ENCODE measurements around the gene DNAH11. TPM values are rescaled to one million over a fixed set of nuclear protein-coding genes. Genes with fewer than 3 reads are reported as not detected.

Gene DNAH11
- polyA plus RNA-seq, 4 donors, result 0.24 to 0.33 TPM; not detected in 2

DNA sequence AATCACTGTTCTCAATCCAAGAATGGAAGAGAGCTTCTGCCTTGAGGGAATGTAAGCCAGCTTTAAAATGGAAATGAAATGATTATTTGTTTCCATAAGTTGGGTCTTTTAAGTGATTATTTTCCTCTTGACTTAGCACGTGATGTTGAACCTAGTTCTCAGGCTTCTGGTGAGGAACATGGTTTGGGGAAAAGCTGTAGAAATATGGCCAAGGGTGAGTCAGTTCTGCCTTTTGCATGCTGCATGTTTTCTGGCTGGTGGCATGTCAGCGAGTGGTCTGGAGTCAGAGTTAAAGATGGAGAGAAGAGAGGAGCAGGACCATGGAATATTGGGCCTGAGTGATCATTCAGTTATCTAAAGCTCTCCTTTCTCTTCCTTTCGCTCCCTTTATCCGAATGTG lies 54.0 kb downstream of the DNAH11 start:
- no peak overlapping the region for H3K4me3 ChIP-seq (ENCODE audit: low read depth in 1 of 3, low read length in 3 of 3)
- no peaks in the 10 kb centered on the region for H3K36me3 ChIP-seq (ENCODE audit: control insufficient read depth in 3 of 3, insufficient read depth in 2 of 3, low read depth in 1 of 3, low read length in 3 of 3)
- no peaks in the 10 kb centered on the region for H3K4me1 ChIP-seq (ENCODE audit: control insufficient read depth in 3 of 3, insufficient read depth in 2 of 3, low read depth in 1 of 3, low read length in 2 of 3)
- H3K9me3 ChIP-seq (ENCODE audit: control insufficient read depth in 2 of 2, insufficient read depth in 1 of 2, low read depth in 1 of 2, low read length in 1 of 2), result no peaks in the 10 kb centered on the region
- no peaks in the 10 kb centered on the region for H3K27me3 ChIP-seq (ENCODE audit: control insufficient read depth in 3 of 3, insufficient read depth in 3 of 3, low read length in 3 of 3)
- 80 to 86% (median 83%) methylated on average over 4 of the region's 4 CpGs for WGBS, 3 donors
- no peak overlapping the region for H3K27ac ChIP-seq (ENCODE audit: low read depth in 1 of 3, low read length in 2 of 3)
- DNase-seq (no peak), FAIRE-seq (no peak)

DNA sequence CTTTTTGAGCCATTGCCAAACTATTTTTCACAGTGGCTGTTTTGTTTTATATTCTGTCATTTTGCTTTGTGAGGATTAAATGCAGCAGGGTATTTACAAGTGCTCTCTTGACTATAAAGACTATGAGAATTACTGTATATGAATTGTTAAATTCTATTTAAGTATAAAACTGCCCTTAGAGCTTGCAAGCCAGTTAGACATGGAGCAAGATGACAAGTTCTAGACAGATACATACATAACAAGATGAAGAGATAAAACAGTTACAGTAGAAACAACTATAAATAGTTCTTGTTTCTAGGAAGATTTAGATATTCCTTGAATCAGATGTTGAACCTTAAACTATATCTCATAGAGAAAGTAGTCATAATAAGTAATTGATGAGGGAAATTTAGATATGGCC lies 60.6 kb downstream of the DNAH11 start:
- Histone ChIP-seq H3K4me1 (ENCODE audit: control insufficient read depth in 3 of 3, insufficient read depth in 2 of 3, low read depth in 1 of 3, low read length in 2 of 3) (no peaks in the 10 kb centered on the region), H3K9me3 (ENCODE audit: control insufficient read depth in 2 of 2, insufficient read depth in 1 of 2, low read depth in 1 of 2, low read length in 1 of 2) (no peaks in the 10 kb centered on the region), H3K27me3 (ENCODE audit: control insufficient read depth in 3 of 3, insufficient read depth in 3 of 3, low read length in 3 of 3) (no peaks in the 10 kb centered on the region), H3K4me3 (ENCODE audit: low read depth in 1 of 3, low read length in 3 of 3) (no peak overlapping the region), H3K36me3 (ENCODE audit: control insufficient read depth in 3 of 3, insufficient read depth in 2 of 3, low read depth in 1 of 3, low read length in 3 of 3) (no peaks in the 10 kb centered on the region), H3K27ac (ENCODE audit: low read depth in 1 of 3, low read length in 2 of 3) (no peak overlapping the region)
- DNase-seq (no peak), FAIRE-seq (no peak)

- FAIRE-seq (no peak), DNase-seq (no peak)
- WGBS, 3 donors, result 73 to 83% (median 73%) methylated on average over 5 of the region's 5 CpGs
- H3K4me1 ChIP-seq (ENCODE audit: control insufficient read depth in 3 of 3, insufficient read depth in 2 of 3, low read depth in 1 of 3, low read length in 2 of 3), result no peaks in the 10 kb centered on the region
- H3K36me3 ChIP-seq (ENCODE audit: control insufficient read depth in 3 of 3, insufficient read depth in 2 of 3, low read depth in 1 of 3, low read length in 3 of 3), result no peaks in the 10 kb centered on the region
- H3K27ac ChIP-seq (ENCODE audit: low read depth in 1 of 3, low read length in 2 of 3), result no peak overlapping the region
- no peak overlapping the region for H3K4me3 ChIP-seq (ENCODE audit: low read depth in 1 of 3, low read length in 3 of 3)
- no peaks in the 10 kb centered on the region for H3K9me3 ChIP-seq (ENCODE audit: control insufficient read depth in 2 of 2, insufficient read depth in 1 of 2, low read depth in 1 of 2, low read length in 1 of 2)
- no peaks in the 10 kb centered on the region for H3K27me3 ChIP-seq (ENCODE audit: control insufficient read depth in 3 of 3, insufficient read depth in 3 of 3, low read length in 3 of 3)
These were observed 61.3 kb downstream of the DNAH11 start for GRCh38 chr7:21603972-21604749.

GRCh38 chr7:21605008-21605585 lies 62.3 kb downstream of the DNAH11 start:
- no peak overlapping the region for H3K4me3 ChIP-seq (ENCODE audit: low read depth in 1 of 3, low read length in 3 of 3)
- H3K27me3 ChIP-seq (ENCODE audit: control insufficient read depth in 3 of 3, insufficient read depth in 3 of 3, low read length in 3 of 3), result no peaks in the 10 kb centered on the region
- FAIRE-seq (no peak), DNase-seq (no peak)
- H3K9me3 ChIP-seq (ENCODE audit: control insufficient read depth in 2 of 2, insufficient read depth in 1 of 2, low read depth in 1 of 2, low read length in 1 of 2), result no peaks in the 10 kb centered on the region
- H3K36me3 ChIP-seq (ENCODE audit: control insufficient read depth in 3 of 3, insufficient read depth in 2 of 3, low read depth in 1 of 3, low read length in 3 of 3), result no peaks in the 10 kb centered on the region
- H3K4me1 ChIP-seq (ENCODE audit: control insufficient read depth in 3 of 3, insufficient read depth in 2 of 3, low read depth in 1 of 3, low read length in 2 of 3), result no peaks in the 10 kb centered on the region
- 65 to 76% (median 69%) methylated on average over 3 of the region's 3 CpGs for WGBS, 3 donors
- H3K27ac ChIP-seq (ENCODE audit: low read depth in 1 of 3, low read length in 2 of 3), result no peak overlapping the region

GRCh38 chr7:21608465-21608864 lies 65.6 kb downstream of the DNAH11 start:
- Histone ChIP-seq H3K4me1 (ENCODE audit: control insufficient read depth in 3 of 3, insufficient read depth in 2 of 3, low read depth in 1 of 3, low read length in 2 of 3) (no peaks in the 10 kb centered on the region), H3K27ac (ENCODE audit: low read depth in 1 of 3, low read length in 2 of 3) (no peak overlapping the region), H3K9me3 (ENCODE audit: control insufficient read depth in 2 of 2, insufficient read depth in 1 of 2, low read depth in 1 of 2, low read length in 1 of 2) (no peaks in the 10 kb centered on the region), H3K4me3 (ENCODE audit: low read depth in 1 of 3, low read length in 3 of 3) (no peak overlapping the region), H3K27me3 (ENCODE audit: control insufficient read depth in 3 of 3, insufficient read depth in 3 of 3, low read length in 3 of 3) (no peaks in the 10 kb centered on the region), H3K36me3 (ENCODE audit: control insufficient read depth in 3 of 3, insufficient read depth in 2 of 3, low read depth in 1 of 3, low read length in 3 of 3) (no peaks in the 10 kb centered on the region)
- FAIRE-seq (no peak), DNase-seq (no peak)
- WGBS, 3 donors, result 65 to 67% (median 67%) methylated on average over 3 of the region's 3 CpGs

- H3K4me3 ChIP-seq (ENCODE audit: low read depth in 1 of 3, low read length in 3 of 3), result no peak overlapping the region
- DNase-seq (peak; percentile 20 to 65), FAIRE-seq (no peak)
- H3K9me3 ChIP-seq (ENCODE audit: control insufficient read depth in 2 of 2, insufficient read depth in 1 of 2, low read depth in 1 of 2, low read length in 1 of 2), result no peaks in the 10 kb centered on the region
- H3K27me3 ChIP-seq (ENCODE audit: control insufficient read depth in 3 of 3, insufficient read depth in 3 of 3, low read length in 3 of 3), result no peaks in the 10 kb centered on the region
- 31 to 67% (median 45%) methylated on average over 4 of the region's 4 CpGs for WGBS, 3 donors
- no peaks in the 10 kb centered on the region for H3K4me1 ChIP-seq (ENCODE audit: control insufficient read depth in 3 of 3, insufficient read depth in 2 of 3, low read depth in 1 of 3, low read length in 2 of 3)
- H3K27ac ChIP-seq (ENCODE audit: low read depth in 1 of 3, low read length in 2 of 3), result no peak overlapping the region
- H3K36me3 ChIP-seq (ENCODE audit: control insufficient read depth in 3 of 3, insufficient read depth in 2 of 3, low read depth in 1 of 3, low read length in 3 of 3), result no peaks in the 10 kb centered on the region
These were observed 68.3 kb downstream of the DNAH11 start for GRCh38 chr7:21611129-21611528.

DNA sequence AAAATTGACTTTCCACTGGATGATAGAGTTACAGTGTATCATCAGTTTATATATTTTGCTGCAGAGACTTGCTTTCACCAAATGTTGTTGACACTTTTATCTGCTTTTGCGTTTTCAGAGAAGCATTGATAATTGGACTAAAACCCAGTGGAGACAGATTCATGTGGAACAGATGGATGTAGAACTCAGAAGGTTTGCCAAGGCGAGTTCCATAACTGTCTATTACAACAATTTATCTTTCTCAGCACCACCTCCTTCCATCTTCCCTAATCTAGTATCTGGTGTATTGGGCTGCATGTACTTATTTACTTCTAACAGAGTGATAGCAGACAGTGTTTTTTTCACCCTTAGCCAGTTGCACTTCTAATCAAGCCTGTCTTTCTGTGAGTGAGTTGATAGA lies 73.3 kb downstream of the DNAH11 start:
- Histone ChIP-seq H3K4me3 (ENCODE audit: low read depth in 1 of 3, low read length in 3 of 3) (no peak overlapping the region), H3K4me1 (ENCODE audit: control insufficient read depth in 3 of 3, insufficient read depth in 2 of 3, low read depth in 1 of 3, low read length in 2 of 3) (no peaks in the 10 kb centered on the region), H3K27me3 (ENCODE audit: control insufficient read depth in 3 of 3, insufficient read depth in 3 of 3, low read length in 3 of 3) (no peaks in the 10 kb centered on the region), H3K36me3 (ENCODE audit: control insufficient read depth in 3 of 3, insufficient read depth in 2 of 3, low read depth in 1 of 3, low read length in 3 of 3) (no peaks in the 10 kb centered on the region), H3K9me3 (ENCODE audit: control insufficient read depth in 2 of 2, insufficient read depth in 1 of 2, low read depth in 1 of 2, low read length in 1 of 2) (no peaks in the 10 kb centered on the region), H3K27ac (ENCODE audit: low read depth in 1 of 3, low read length in 2 of 3) (no peak overlapping the region)
- no peak for FAIRE-seq
- 58 to 63% (median 62%) methylated on average over 2 of the region's 2 CpGs for WGBS, 3 donors
- no peak for DNase-seq

DNA sequence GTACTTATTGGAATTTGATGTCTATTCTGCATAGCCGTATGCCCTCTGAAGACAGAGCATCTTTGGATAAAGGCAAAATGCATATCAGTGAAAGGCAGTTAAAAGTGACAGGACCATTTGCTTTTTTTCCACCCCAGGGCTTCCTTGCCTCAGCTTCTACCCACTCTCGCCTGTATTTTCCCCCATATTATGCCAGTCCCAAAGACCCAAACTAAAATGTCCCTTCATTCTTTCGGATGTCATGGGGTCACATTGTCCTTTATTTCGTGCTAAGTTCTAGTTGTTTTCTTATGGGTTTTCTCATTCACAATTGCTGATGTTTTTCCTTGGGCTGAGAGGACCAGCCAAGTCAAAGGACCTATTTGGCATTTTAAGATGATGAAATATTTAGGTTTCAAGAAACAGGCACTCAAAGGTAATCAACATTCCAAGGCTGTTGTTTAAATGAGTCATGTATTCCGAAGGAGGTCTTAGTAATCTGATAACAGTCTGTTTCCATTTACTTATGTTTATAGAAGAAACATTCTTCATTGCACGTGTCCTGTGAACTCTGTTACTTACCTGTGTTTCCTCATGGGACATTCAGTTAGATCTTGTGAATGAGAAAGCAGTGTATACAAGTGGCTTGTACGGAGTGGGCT lies 74.1 kb downstream of the DNAH11 start:
- H3K4me3 ChIP-seq (ENCODE audit: low read depth in 1 of 3, low read length in 3 of 3), result no peak overlapping the region
- no peaks in the 10 kb centered on the region for H3K4me1 ChIP-seq (ENCODE audit: control insufficient read depth in 3 of 3, insufficient read depth in 2 of 3, low read depth in 1 of 3, low read length in 2 of 3)
- no peaks in the 10 kb centered on the region for H3K27me3 ChIP-seq (ENCODE audit: control insufficient read depth in 3 of 3, insufficient read depth in 3 of 3, low read length in 3 of 3)
- H3K9me3 ChIP-seq (ENCODE audit: control insufficient read depth in 2 of 2, insufficient read depth in 1 of 2, low read depth in 1 of 2, low read length in 1 of 2), result no peaks in the 10 kb centered on the region
- FAIRE-seq (no peak), DNase-seq (peak in 1 of 2 donors; percentile 12)
- no peak overlapping the region for H3K27ac ChIP-seq (ENCODE audit: low read depth in 1 of 3, low read length in 2 of 3)
- H3K36me3 ChIP-seq (ENCODE audit: control insufficient read depth in 3 of 3, insufficient read depth in 2 of 3, low read depth in 1 of 3, low read length in 3 of 3), result no peaks in the 10 kb centered on the region
- WGBS, 3 donors, result 48 to 59% (median 59%) methylated on average over 7 of the region's 7 CpGs
